AG08396 (cell line): Measurements from ENCODE around the gene PTPRN2.

Source experiments
- DNase-seq: peaks from one replicate; pipeline ENCODE4 v3.0.0; 2012; ENCODE audit warnings: low spot score, mixed read lengths

Gene PTPRN2

DNA sequence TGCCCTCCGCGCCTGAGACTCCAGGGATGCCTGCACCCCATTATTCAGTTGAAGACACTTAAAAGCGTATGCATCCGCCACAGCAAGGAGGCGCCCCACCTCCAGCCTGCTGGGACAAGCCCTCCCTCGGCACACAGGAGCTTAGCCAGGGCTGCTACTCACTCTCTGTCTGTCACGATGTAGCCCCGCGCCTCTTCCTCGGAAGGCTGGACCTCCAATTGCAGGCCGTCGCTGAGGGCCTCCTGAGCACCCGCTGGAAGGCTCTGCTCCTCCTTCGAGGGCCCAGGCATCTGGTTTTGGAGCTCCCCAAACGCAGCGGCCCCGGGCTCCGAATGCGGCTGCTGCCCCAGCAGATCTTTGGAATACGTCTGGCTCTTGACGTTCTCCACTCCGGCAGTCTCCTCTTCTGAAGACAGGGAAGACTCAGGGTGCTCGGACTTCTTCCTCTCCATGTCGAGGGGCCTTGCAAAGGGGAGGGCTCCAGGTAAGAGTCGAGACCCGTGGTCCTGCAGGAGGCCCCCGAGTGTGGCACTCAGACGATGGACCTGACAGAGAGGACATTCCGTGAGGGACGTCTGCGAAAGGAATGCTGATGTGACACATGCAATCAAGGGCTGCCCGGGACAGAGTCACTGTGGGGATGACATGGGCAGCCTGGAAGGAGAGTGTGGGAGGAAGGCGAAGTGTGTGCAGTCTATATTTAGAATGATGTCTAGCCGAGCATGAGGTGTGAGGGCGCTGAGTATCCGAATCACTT, 453.9 kb downstream of the PTPRN2 start:
- DNase-seq: no peak

DNA sequence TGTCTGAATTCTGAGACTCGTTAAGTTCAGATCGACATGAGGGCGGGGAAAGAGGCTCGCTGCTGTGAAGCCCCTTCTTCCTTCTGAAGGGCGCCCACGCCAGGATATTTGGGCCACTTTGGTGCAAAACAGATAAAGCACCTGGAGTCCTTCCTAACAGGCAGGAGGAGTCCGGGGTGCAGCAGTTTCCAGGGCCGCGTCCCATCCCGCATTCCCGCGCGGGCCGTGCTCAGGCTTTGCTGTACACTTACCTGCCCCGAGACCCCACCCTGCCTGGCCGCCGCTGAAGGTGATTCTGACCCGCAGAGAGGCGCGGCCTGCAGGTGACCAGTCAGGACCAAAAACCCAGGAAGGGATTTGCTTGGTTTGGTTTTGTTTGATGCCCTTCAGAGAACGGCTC, 454.6 kb downstream of the PTPRN2 start:
- DNase-seq: no peak

DNA sequence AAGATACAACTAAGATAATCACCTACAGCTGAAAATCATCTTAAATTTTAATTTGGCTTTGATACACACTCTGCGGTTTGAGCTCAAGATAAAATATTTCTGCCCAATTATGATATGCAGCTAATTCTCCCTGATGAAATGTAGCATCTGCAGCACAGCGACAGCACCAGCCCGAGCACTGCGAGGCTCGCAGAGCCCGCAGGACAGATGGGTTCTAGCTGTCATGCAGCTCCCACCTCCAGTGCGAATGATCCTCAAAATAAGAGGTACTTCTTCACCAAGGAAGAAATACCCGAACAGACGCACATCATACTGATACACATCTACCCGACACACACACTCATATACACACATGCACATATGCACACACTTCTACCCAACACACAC, 457.6 kb downstream of the PTPRN2 start:
- no peak for DNase-seq

DNA sequence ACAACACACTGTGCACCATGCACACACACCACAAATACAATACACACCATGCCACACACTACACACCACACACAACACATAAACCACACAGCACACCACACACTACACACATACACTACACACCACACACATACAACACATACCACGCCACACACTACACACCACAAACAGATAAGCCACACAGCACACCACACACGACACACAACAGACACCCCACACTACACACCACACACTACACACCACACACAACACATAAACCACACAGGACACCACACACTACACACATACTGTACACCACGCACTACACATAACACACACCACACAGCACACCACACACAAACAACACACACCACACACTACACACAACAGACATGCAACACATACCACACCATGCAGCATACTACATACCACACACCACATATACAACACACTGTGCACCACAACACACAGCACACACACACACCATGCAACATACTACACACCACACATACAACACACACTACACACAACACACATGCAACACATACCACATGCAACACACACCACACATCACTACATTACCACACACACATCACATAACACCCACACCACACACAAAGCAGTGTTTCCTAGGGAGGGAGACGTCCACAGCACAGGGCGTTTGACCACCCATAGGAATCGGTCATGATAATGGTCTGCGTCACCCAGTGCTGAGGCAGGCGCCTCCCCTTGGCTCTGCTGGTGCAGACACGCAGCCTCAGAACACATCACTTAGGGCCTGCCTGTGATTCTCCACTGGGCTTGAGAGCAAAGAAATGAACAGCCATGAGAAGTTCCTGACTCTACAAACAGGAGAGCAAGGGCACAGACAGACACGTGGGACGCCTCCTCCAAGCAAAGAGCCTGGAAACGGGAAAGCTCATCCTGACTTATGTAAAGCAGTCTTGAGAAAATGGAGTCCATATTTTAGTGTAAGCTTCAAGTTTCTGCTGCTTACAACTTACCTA, 458.3 kb downstream of the PTPRN2 start:
- DNase-seq: no peak

DNA sequence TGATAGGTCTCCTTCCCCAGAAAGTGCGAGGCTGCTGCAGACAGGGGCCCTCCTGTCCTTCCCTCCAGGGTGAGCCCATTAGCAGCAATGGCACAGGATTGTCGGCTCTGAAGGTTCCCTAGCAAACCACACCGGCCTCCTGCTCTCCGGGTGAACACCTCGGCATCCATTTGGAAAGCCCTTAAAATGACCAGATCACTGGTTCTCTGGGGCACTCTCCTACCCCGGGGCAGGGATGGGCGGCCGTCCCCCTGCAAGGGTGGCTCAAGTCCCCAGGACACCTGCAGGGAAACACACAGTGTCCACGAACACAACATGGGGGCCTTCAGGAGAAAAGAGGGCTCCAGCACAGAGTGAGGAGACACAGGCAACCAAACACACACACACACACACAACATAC, 459.1 kb downstream of the PTPRN2 start:
- no peak for DNase-seq

DNA sequence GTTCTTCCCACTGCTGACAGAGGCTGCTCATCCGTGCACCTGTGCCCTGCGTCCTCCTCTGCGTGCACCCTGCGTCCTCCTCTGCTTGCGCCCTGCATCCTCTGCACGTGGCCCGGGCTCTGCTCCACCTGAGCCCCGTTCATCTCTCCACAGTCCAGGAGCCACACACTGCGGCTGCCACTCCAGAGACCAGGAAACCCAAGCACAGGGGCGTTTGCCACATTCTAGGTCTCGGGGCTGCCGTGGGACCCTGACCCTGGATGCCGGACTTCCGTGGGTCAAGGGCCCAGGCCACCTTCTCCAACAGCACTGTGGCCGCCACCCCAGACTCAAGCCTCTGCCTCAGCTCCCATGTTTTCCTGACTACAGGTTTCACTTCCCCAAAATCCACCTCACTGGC, 460.4 kb downstream of the PTPRN2 start:
- DNase-seq: no peak

DNA sequence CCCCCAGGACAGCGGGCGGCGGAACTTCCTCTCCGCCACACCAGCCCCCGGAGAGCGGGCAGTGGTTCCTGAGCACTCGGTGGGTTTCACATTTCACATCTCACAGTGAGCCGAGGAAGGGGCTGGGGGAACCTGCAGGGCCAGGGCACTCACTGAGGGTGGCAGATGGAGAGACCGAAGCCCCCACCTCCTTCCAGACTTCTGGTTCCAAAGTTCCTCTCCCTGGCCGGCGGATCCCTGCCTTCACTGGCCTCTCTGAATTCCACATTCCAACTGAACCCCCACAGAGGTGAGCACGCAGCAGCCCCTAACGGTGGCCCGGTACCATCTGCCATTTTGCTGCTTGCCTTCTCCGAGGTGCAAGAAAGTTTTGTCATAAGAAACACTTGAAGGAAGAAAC, 461.0 kb downstream of the PTPRN2 start:
- DNase-seq: no peak

DNA sequence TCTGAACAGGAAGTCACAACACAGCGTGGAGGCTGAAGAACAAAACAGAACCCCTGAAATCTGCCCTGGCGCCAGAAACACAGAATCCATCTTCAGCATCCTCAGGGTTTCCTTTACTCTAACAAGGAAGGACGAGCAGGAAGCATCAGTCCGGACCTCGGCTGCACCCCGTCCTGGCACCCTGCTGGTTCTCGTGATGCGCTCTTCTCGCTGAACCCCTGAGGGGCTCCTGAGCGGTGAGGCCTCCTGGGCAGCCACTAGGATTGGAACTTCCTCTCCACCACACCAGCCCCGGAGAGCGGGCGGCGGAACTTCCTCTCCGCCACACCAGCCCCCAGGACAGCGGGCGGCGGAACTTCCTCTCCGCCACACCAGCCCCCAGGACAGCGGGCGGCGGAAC, 461.9 kb downstream of the PTPRN2 start:
- DNase-seq: no peak

DNA sequence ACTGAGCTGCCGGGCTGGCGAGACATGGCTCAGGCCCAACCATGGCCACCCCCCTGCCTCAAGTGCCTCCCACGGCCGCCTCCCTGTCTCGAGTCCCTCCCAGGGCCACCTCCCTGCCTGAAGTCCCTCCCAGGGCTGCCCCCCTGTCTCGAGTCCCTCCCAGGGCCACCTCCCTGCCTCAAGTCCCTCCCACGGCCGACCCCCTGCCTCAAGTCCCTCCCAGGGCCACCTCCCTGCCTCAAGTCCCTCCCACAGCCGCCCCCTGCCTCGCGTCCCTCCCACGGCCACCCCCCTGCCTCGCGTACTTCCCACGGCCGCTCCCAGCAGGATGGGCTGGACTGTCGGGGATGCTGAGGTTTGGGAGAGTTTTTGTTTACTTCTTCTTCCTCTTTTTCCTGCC, 462.5 kb downstream of the PTPRN2 start:
- DNase-seq: no peak

DNA sequence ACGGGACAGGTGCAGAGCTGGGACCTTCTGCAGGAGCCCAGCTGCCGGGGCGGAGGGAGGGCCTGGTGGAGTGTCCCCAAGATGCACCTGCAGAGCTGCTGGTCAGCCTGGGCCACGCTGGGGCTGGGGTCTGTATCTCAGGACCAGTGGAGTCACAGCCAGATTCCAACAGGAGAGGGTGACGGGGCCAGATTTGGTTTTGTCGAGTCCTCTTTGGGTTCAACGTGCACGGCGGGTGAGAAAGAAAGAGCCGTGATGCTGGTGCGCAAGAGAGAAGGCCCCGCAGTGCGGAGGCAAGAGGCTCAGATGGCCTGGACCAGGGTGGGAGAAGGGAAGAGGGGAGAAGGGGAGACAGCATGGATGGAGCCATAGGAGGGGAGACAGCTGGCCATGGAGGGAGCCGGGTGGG, 462.9 kb downstream of the PTPRN2 start:
- DNase-seq: no peak

DNA sequence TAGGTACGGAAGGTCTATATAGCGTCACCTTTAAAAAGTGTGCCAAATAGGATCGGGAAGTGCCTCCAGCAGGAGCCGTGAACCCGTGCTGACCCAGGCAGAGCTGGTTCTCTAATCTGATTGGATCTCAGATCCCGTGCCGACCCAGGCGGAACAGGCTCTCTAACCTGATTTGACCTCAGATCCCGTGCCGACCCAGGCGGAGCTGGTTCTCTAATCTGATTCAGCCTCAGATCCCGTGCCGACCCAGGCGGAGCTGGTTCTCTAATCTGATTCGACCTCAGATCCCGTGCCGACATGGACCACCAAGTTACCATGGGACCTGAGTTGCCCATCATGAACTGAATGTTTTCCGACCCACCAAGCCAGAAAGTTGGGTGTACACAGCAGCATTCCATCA, 463.9 kb downstream of the PTPRN2 start:
- no peak for DNase-seq

DNA sequence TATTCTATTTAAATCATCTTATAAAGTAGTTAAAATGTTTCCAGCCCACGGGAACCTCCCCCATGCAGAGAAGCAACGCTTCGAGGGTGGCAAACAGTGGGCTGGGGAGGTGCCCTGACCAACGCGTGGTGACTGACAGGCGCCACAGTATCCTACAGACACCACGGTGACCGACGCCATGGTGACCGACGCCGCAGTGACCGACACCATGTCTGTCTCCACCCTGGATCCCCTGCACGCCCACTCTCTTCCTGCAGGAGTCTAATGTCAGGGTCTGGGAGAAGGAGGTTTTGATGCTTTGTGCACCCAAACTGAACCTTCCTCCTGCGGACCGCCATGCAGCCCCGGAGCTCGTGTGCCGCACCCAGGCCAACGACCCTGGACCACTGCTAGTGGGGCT, 464.4 kb downstream of the PTPRN2 start:
- DNase-seq: no peak

DNA sequence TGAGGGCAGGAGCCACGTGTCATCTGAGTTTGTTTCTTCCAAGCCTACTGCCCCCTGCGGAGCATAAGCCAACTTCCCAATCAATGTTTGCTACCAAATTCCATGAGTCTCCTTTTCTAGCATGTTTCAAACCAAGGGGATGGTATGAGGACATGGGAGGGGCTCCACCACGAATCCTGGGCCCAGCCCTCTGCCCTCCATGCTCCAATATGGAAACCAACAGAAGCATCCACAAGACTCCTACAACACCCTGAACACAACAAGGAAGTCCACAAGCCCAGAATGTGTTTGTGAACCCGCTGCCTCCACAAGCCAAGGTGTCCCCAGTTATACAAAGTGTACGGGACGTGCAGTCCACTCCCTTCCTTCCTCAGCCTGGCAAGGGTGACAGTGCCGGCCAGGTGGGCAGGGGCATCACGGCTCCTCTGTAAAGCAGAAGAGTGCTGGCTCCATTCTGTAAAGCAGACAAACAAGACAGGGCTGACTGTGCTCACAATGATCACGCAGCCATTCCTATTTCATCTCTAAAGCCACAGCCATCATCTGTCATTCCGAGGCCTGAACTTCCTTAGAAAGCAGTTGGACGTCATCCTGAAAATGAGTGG, 466.1 kb downstream of the PTPRN2 start:
- DNase-seq: no peak

DNA sequence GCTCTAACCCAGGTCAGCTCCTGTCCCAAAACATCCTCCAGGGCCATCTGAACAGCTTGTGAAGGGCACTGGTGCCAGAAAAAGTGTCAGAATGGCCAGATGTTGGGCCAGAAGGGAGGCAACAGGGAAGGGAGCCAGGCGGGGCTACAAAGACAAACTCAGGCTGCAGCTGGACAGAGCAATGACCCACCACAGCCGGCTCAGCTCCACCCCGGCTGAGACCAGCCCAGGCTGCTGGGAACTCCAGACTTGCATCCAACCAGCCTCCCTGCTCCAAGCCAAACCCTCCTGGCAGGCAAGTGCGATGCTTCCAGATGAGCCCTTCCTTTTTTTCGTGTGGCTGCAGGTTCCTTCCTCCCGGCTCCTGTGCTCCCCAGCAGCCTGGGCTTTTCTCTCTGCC, 466.9 kb downstream of the PTPRN2 start:
- no peak for DNase-seq

DNA sequence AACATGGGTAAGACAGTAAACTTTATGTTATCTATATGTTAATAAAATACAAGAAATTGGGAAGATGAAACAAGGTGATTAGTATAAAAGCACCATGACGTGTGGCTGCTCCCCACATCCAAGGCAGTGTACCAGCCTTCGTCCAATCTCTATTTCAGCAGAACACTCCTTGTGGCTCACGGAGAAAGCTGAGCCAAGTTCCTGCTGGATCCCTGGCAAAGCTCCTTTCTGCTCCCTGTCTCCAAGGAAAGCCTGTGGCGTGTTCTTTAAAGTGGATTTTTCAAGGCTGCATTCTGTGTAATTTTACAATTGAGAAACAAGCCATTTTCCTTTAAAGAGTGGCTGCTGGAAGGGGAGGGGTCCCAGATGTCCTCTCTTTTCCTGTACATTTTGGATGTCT, 467.3 kb downstream of the PTPRN2 start:
- DNase-seq: no peak

DNA sequence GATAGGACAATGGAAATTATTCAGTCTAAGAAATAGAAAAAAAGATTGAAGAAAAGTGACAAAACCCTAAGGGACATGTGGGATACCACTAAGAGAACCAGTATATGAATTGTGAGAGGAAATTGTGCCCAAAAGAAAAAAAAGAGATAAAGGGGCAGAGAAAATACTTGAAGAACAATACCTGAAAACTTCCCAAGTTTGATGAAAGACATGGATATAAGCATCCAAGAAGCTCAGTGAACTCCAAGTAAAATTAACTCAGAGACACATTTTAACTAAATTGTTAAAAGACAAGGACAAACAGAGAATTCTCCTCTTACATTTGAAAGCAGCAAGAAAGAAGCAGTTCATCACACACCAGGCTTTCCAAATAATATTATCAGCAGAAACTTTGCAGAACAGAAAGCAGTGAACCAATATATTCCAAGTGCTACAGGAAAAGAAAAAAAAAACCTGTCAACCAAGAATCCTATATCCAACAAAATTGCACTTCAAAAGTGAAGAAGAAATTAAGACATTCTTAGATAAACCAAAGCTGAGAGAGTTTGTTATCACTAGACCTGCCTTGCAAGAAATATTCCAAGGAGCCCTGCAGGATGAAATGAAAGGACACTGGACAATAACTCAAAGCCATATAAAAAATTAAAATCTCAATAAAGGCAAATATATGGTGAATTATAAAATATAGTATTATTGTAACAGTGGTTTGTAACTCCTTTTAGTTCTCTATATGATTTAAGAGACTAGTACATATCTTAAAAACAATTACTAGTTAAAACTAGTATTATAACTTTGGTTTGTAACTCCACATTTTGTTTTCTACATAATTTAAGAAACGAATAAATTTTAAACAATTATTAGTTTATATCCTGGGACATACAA, 470.0 kb downstream of the PTPRN2 start:
- DNase-seq: no peak

DNA sequence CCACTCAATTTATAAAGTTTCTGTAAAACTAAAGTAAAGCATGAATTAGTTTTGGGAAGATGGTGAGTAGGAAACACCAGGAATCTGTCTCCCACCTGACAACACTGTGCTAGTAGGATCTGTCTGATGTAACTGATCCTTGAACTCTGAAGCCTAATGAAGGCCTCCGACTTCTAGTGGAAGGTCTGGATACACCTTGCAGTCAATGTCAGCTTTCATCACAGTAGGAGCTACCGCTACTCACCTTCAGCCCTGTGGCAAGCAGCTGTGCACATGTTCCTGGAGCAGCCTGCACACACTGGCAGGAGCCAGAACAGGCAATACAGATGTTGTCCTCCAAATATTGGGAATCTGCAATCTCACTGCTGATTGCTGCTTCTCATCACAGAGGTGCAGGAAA, 471.4 kb downstream of the PTPRN2 start:
- DNase-seq: no peak

DNA sequence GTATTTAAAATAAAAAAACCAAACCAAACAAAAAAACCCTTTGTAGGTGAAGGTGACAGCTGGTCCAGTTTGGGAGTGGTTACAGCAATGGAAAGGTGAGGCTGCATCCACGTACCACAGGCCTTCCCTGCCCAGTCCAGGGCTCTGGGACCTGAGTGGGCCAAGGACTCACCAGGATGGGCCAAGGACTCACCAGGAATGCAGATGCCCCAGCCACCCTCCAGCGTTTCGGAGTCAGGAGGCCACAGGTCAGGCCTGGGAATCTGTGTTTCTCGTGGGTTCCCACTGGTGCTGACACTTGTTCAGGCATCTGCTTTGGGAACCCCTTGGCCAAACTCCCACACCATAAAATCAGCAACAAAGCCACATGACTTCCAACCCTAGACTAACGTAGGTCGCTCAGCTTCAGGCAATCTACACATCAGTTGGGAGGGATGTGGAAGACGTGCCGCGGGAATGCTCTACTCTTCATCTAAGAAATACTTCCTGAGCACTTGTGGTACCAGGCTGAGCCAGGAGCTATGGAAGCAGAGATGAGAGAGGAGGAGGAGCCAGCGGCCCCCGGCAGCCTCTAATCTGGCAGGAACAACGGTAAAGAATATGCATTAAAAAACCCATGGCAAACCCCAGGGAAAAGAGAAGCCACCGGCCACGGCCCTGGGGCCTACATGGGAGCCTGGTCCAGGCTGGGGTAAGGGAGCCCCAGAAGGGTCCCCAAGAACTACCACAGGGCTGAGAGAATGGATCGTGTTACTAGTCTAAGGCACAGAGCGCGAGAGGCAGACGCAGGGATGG, 473.4 kb downstream of the PTPRN2 start:
- DNase-seq: no peak

DNA sequence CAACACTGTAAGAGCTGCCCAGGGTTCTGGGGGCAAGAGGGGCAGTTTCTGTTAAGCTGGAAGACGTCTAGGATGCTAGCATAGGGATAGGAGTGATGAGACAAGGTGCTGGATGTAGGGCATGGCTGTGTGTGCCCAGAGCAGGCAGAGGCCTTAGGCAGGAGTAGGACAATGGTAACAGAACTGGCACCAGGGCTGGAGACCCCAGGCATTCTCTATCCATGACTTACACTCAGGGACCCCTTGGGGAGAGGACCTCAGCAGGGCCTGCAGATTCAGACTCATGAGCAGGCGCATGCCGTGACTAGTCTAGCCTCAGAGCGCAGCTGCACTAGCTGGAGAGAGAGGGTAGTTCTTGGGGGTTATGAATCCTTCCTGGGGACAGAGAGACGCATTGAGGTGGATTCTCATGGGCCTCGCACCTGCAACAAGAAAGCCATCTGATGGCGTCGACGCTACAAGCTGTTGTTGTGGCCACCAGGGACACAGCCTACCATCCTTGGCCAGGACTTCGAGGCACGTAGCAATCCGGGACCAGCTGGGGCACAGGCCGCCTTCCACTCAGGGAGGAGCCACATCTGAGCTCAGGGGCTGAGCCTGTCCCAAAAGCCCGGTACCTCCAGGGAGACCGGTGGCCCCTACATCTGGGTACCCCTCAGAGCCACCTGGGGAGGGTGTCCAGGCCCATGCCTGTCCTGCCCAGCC, 474.1 kb downstream of the PTPRN2 start:
- no peak for DNase-seq

DNA sequence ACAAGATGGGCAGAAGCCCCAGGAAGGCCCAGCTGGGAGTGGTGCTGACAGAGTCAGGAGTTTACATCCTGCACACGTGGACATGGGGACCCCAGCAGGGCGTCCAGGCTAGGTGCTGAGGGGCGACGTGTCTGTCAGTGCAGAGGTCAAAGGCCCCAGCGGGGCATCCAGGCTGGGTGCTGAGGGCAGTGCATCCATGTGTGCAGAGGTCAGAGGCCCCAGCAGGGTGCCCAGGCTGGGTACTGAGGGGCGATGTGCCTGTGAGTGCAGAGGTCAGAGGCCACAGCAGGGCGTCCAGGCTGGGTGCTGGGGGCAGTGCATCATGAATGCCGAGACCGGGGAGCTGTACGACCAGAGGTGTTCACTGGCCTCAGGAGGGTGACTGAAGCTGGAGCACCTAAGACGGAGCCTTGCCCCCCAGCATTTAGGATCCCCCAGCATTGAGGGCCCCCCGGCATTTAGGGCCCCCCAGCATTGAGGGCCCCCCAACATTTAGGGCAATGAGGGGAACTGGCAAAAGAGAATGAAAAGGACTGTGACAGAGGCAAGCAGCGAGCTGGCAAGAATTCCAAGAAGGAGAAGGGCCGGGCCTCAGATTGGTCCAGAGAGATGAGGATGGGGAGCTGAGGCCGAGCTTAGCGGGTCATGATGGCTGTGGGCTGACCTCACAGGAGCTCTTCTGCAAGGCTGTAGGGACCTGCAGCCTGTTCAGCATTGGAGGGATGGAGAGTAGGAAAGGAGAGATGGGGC, 474.9 kb downstream of the PTPRN2 start:
- DNase-seq: no peak
